Kidney (tissue), 14 donors: ENCODE measurements around the gene QSER1. TPM values are rescaled to one million over a fixed set of nuclear protein-coding genes. Genes with fewer than 3 reads are reported as not detected.

ENCODE experiments used
- DNase-seq, 5 donors: peaks; one replicate each; pipeline ENCODE4 v3.0.0-alpha.2; 2013 to 2020
- FAIRE-seq: peaks from 2 replicates; lab custom pipeline; 2012; peaks lifted over from hg19 to GRCh38; lab: Jason Lieb, UNC
- H3K27ac ChIP-seq, 2 donors: one replicate each; pipeline ENCODE4 v1.7.0; 2013; ENCODE audit warnings: low read depth in 2 of 2, low read length in 2 of 2, inconsistent platforms in 1 of 2
- H3K27me3 ChIP-seq: one replicate; pipeline ENCODE4 v1.7.1; 2013; ENCODE audit warnings: low read length, inconsistent platforms; ENCODE audit not compliant: control insufficient read depth, insufficient read depth
- H3K36me3 ChIP-seq, 3 donors: one replicate each; pipeline versions ENCODE4 v1.7.0 to v1.7.1; 2013; ENCODE audit warnings: low read length in 3 of 3, control low read depth in 1 of 3, inconsistent platforms in 1 of 3; ENCODE audit not compliant: insufficient read depth in 3 of 3, control insufficient read depth in 2 of 3
- H3K4me1 ChIP-seq, 3 donors: one replicate each; pipeline versions ENCODE4 v1.7.0 to v1.7.1; 2013; ENCODE audit warnings: low read length in 3 of 3, inconsistent platforms in 1 of 3, low read depth in 1 of 3; ENCODE audit not compliant: control insufficient read depth in 2 of 3, insufficient read depth in 2 of 3
- H3K4me3 ChIP-seq, 3 donors: one replicate each; pipeline versions ENCODE4 v1.7.0 to v1.8.1; 2013; ENCODE audit warnings: low read length in 3 of 3, control low read depth in 1 of 3, inconsistent platforms in 1 of 3
- H3K9ac ChIP-seq, 3 donors: one replicate each; pipeline versions ENCODE4 v1.7.0 to v1.7.1; 2013; ENCODE audit warnings: low read length in 3 of 3, control low read depth in 1 of 3, inconsistent platforms in 1 of 3
- H3K9me3 ChIP-seq, 3 donors: one replicate each; pipeline versions ENCODE4 v1.7.0 to v1.7.1; 2013; ENCODE audit warnings: low read length in 3 of 3, control low read depth in 1 of 3, inconsistent platforms in 1 of 3; ENCODE audit not compliant: control insufficient read depth in 2 of 3, insufficient read depth in 1 of 3
- CTCF ChIP-seq: IDR thresholded peaks from 3 replicates; pipeline ENCODE4 v1.5.1; 2012; ENCODE audit warnings: mild to moderate bottlenecking, moderate library complexity, borderline replicate concordance; ENCODE audit not compliant: insufficient read depth; ENCODE audit errors: extremely low read depth
- intact Hi-C: fragments of 100-400 bp; cut with DNase I; formaldehyde crosslinking; loops from one replicate; pipeline ENCODE4 v1.11.1; 2022
- polyA plus RNA-seq: library from polyadenylated mRNA; stranded (reverse); fragments of 350-450 nt; fragmentation: Illumina TruSeq; extraction: RNeasy Lipid Tissue Mini Kit (QIAGEN cat#74804); gene quantifications from one replicate; pipeline ENCODE4 v1.2.3, GENCODE V29; 2014; ENCODE audit warnings: low read depth, low replicate concordance; ENCODE audit not compliant: insufficient read depth
- total RNA-seq: library from RNA; stranded (reverse); fragmentation: NEBNext Ultra II Directional; extraction: Animal tissue kit (Norgen Biotek cat#: 25700); gene quantifications from one replicate; pipeline ENCODE4 v1.2.1, GENCODE V29; 2021
- donor health status: control.
- donor health status: control.
- donor health status: control.
- donor health status: control.
- donor health status: control.
- donor health status: DM: yes; HTN: yes; CAD: no.
- donor health status: Normal renal cell carcinoma (clear cell type).

QSER1 gene
- total and polyA plus RNA-seq, 2 donors from 2014 or later, result 2.8 to 27.4 TPM

DNA sequence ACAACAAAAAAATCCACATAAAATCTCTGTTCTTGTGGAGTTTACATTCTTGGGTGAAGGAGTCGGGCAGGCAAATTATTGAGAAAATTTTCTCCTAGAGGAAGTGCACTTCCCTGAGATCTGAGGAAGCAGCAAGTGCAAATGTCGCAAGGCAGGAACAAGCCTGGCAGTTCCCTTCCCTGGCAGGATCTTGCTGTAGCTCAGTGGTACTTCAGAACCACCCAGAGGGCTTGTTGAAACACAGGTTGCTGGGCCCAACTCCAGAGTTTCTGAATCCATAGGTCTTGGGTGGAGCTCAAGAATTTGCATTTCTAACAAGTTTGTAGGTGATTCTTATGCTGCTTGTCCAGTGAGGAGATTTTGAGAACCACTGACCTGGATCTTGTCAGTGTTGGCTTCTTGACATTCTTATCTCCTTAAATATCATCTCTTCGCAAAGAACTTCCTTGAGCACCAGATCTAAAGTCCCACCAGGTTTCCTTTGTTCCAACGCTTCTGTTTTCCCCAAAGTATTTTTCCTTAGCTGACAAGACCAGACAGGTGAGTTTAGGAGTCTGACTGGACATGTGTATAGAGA lies 9.6 kb downstream of the QSER1 start:
- no peak for TF ChIP-seq CTCF
- intact Hi-C loops, result no loop called here
- Histone ChIP-seq H3K4me1 (no peaks in the 10 kb centered on the region), H3K4me3 (no peak overlapping the region), H3K9me3 (no peaks in the 10 kb centered on the region), H3K9ac (no peak overlapping the region), H3K27me3 (no peaks in the 10 kb centered on the region), H3K27ac (no peak overlapping the region), H3K36me3 (no peaks in the 10 kb centered on the region)
- DNase-seq (no peak), FAIRE-seq (no peak)

DNA sequence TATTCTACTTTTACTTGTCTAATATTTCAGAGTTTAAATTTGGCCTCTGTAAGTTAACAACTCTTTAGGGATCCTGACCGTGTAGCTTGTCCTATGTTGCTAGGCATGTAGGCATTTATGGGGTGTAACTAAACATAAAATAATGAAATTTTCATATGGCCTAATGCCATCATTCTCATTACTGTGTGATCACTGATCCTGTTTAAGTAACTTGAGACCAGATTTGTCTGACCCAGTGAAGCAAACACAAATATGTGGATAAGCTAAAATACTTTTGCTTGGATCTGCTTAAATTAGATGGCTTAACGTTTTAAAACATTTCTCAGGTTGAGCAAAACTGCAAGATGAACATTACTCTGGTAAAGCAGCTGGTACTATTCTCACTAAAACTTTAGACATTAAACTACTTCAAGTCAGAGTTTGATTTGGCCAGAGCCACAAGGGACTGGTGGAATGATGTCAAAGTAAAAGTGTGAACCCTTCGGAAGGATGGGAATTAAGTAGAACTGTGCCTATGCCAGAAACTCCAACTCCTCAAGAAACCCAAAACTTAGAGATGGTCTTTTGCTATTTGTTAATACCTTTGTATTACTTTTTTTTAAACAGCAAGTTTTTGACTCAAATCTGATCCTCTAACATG lies 12.5 kb downstream of the QSER1 start:
- Histone ChIP-seq H3K27ac (no peak overlapping the region), H3K36me3 (no peaks in the 10 kb centered on the region), H3K9ac (no peak overlapping the region), H3K27me3 (no peaks in the 10 kb centered on the region), H3K9me3 (no peaks in the 10 kb centered on the region), H3K4me1 (no peaks in the 10 kb centered on the region), H3K4me3 (no peak overlapping the region)
- no peak for FAIRE-seq
- TF ChIP-seq CTCF, result no peak
- peak in 2 of 5 donors; percentile 37 to 43 for DNase-seq
- intact Hi-C loops, result no loop called here

DNA sequence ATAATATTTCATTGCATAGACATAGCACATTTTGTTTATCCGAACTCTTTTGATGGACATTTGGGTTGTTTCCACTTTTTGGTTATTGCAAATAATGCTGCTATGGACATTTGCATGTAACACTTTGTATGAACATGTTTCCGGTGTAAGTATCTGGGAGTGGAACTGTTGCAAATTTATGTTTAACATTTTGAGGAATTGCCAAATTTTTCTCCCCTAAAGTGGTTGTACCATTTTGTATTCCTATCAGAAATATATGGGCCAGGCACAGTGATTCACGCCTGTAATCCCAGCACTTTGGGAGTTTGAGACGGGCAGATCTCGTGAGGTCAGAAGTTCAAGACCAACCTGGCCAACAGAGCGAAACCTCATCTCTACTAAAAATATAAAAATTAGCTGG lies 16.0 kb downstream of the QSER1 start:
- TF ChIP-seq CTCF, result no peak

More for the DNA sequence above, 16.0 kb downstream of the QSER1 start:
- DNase-seq (no peak), FAIRE-seq (no peak)
- no peak overlapping the region for H3K9ac ChIP-seq
- H3K36me3 ChIP-seq, result no peaks in the 10 kb centered on the region
- H3K4me1 ChIP-seq, result no peaks in the 10 kb centered on the region
- H3K4me3 ChIP-seq, result no peak overlapping the region
- H3K27ac ChIP-seq, result no peak overlapping the region
- no peaks in the 10 kb centered on the region for H3K9me3 ChIP-seq
- H3K27me3 ChIP-seq, result no peaks in the 10 kb centered on the region
- intact Hi-C loops, result no loop called here
